Measurements from ENCODE around the gene PIK3CB.

- no peak for TF ChIP-seq CTCF (IDR thresholded peaks at IDR 0.05; ENCODE audit: low read length)
- no peak for TF ChIP-seq EZH2 (IDR thresholded peaks at IDR 0.05; ENCODE audit: borderline replicate concordance, low read length)
These were observed 65.1 kb downstream of the PIK3CB start for GRCh38 chr3:138769616-138770015.

Measured in OCI-LY1 (cell line).